Kidney (tissue), 14 donors: ENCODE measurements around the gene STK31. TPM values are rescaled to one million over a fixed set of nuclear protein-coding genes. Genes with fewer than 3 reads are reported as not detected.
"Not testable (repeated sequence)": the region's sequence is repeated elsewhere in the genome, so short reads cannot be mapped to it uniquely, and the experiment has no call there.

ENCODE experiments used
- DNase-seq, 5 donors: peaks; one replicate each; pipeline ENCODE4 v3.0.0-alpha.2; 2013 to 2020
- FAIRE-seq: peaks from 2 replicates; lab custom pipeline; 2012; peaks lifted over from hg19 to GRCh38; lab: Jason Lieb, UNC
- H3K27ac ChIP-seq, 2 donors: one replicate each; pipeline ENCODE4 v1.7.0; 2013; ENCODE audit warnings: low read depth in 2 of 2, low read length in 2 of 2, inconsistent platforms in 1 of 2
- H3K27me3 ChIP-seq: one replicate; pipeline ENCODE4 v1.7.1; 2013; ENCODE audit warnings: low read length, inconsistent platforms; ENCODE audit not compliant: control insufficient read depth, insufficient read depth
- H3K36me3 ChIP-seq, 3 donors: one replicate each; pipeline versions ENCODE4 v1.7.0 to v1.7.1; 2013; ENCODE audit warnings: low read length in 3 of 3, control low read depth in 1 of 3, inconsistent platforms in 1 of 3; ENCODE audit not compliant: insufficient read depth in 3 of 3, control insufficient read depth in 2 of 3
- H3K4me1 ChIP-seq, 3 donors: one replicate each; pipeline versions ENCODE4 v1.7.0 to v1.7.1; 2013; ENCODE audit warnings: low read length in 3 of 3, inconsistent platforms in 1 of 3, low read depth in 1 of 3; ENCODE audit not compliant: control insufficient read depth in 2 of 3, insufficient read depth in 2 of 3
- H3K4me3 ChIP-seq, 3 donors: one replicate each; pipeline versions ENCODE4 v1.7.0 to v1.8.1; 2013; ENCODE audit warnings: low read length in 3 of 3, control low read depth in 1 of 3, inconsistent platforms in 1 of 3
- H3K9ac ChIP-seq, 3 donors: one replicate each; pipeline versions ENCODE4 v1.7.0 to v1.7.1; 2013; ENCODE audit warnings: low read length in 3 of 3, control low read depth in 1 of 3, inconsistent platforms in 1 of 3
- H3K9me3 ChIP-seq, 3 donors: one replicate each; pipeline versions ENCODE4 v1.7.0 to v1.7.1; 2013; ENCODE audit warnings: low read length in 3 of 3, control low read depth in 1 of 3, inconsistent platforms in 1 of 3; ENCODE audit not compliant: control insufficient read depth in 2 of 3, insufficient read depth in 1 of 3
- intact Hi-C: fragments of 100-400 bp; cut with DNase I; formaldehyde crosslinking; loops from one replicate; pipeline ENCODE4 v1.11.1; 2022
- polyA plus RNA-seq: library from polyadenylated mRNA; stranded (reverse); fragments of 350-450 nt; fragmentation: Illumina TruSeq; extraction: RNeasy Lipid Tissue Mini Kit (QIAGEN cat#74804); gene quantifications from one replicate; pipeline ENCODE4 v1.2.3, GENCODE V29; 2014; ENCODE audit warnings: low read depth, low replicate concordance; ENCODE audit not compliant: insufficient read depth
- total RNA-seq: library from RNA; stranded (reverse); fragmentation: NEBNext Ultra II Directional; extraction: Animal tissue kit (Norgen Biotek cat#: 25700); gene quantifications from one replicate; pipeline ENCODE4 v1.2.1, GENCODE V29; 2021
- TF ChIP-seq, protein P1 (sequence below): IDR thresholded peaks from 3 replicates; pipeline ENCODE4 v1.5.1; 2012; ENCODE audit warnings: mild to moderate bottlenecking, moderate library complexity, borderline replicate concordance; ENCODE audit not compliant: insufficient read depth; ENCODE audit errors: extremely low read depth
- donor health status: control.
- donor health status: control.
- donor health status: control.
- donor health status: control.
- donor health status: control.
- donor health status: DM: yes; HTN: yes; CAD: no.
- donor health status: Normal renal cell carcinoma (clear cell type).

STK31 gene
- total and polyA plus RNA-seq, 2 donors from 2014 or later, result 0.15 to 0.44 TPM

DNA sequence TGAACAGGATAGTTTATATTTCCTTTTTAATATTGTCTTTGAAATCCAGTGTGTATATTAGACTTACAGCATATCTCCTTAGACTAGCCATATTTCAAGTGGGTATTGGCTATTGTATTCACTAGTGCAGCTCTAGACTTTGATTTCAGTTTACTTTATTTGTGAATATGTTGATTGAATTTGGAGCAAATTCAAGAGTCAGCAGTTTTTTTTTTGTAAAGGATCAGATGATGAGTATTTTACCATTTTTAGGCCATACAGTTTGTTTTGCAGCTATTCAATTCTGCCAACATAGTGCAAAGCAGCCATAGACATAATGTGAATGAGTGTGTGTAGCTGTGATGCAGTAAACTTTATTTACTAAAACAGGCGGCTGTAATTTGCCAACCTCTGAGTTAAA lies 4.6 kb downstream of the STK31 start:
- Histone ChIP-seq H3K9me3 (no peaks in the 10 kb centered on the region), H3K9ac (no peak overlapping the region), H3K27me3 (no peaks in the 10 kb centered on the region), H3K4me1 (no peaks in the 10 kb centered on the region), H3K36me3 (no peaks in the 10 kb centered on the region), H3K27ac (no peak overlapping the region), H3K4me3 (no peak overlapping the region)
- intact Hi-C loops, result loop anchor here (5.0 kb wide), 1 partner anchor 142 kb away; no protein-coding TSS in a partner anchor
- no peak for DNase-seq
- TF ChIP-seq, protein P1, sequence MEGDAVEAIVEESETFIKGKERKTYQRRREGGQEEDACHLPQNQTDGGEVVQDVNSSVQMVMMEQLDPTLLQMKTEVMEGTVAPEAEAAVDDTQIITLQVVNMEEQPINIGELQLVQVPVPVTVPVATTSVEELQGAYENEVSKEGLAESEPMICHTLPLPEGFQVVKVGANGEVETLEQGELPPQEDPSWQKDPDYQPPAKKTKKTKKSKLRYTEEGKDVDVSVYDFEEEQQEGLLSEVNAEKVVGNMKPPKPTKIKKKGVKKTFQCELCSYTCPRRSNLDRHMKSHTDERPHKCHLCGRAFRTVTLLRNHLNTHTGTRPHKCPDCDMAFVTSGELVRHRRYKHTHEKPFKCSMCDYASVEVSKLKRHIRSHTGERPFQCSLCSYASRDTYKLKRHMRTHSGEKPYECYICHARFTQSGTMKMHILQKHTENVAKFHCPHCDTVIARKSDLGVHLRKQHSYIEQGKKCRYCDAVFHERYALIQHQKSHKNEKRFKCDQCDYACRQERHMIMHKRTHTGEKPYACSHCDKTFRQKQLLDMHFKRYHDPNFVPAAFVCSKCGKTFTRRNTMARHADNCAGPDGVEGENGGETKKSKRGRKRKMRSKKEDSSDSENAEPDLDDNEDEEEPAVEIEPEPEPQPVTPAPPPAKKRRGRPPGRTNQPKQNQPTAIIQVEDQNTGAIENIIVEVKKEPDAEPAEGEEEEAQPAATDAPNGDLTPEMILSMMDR, result no peak
- FAIRE-seq, result no peak

DNA sequence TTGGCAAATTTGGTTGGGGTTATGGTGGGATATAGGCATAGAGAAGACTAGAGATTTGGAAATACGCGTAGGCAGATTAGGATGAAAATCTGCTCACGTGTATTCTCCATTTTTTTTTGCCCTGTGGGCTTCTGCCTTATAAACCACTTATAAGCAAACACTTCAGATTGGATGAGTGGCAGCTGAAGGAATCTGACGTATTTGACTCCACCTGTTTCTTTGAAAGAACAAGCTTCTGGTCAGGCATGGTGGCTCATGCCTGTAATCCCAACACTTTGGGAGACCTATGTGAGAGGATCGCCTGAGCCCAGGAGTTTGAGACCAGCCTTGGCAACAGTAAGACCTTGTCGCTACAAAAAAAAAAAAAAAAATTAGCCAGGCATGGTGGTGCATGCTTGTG lies 5.1 kb downstream of the STK31 start:
- Histone ChIP-seq H3K9ac (no peak overlapping the region), H3K36me3 (no peaks in the 10 kb centered on the region), H3K27me3 (no peaks in the 10 kb centered on the region), H3K4me1 (no peaks in the 10 kb centered on the region), H3K4me3 (no peak overlapping the region), H3K27ac (no peak overlapping the region), H3K9me3 (no peaks in the 10 kb centered on the region)
- TF ChIP-seq, protein P1, result no peak
- no peak for DNase-seq
- intact Hi-C loops, result no loop called here
- FAIRE-seq, result no peak

DNA sequence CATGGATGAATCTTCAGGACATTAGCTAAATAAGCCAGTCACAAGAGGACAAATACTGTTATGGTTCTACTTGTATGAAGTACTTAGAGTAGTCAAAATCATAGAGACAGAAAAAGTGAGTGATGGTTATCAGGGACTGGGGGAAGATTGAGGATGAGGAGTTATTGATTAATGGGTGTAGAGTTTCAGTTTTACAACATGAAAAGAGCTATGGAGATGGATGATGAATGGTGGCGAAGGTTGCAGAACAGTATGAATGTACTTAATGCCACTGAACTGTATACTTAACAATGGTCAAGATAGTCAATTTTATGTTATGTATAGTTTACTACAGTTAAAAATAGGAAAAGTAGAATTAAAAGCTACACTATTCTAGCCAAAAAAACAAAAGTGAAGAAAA lies 7.8 kb downstream of the STK31 start:
- DNase-seq (no peak), FAIRE-seq (no peak)
- TF ChIP-seq, protein P1, result no peak
- H3K36me3 ChIP-seq, result no peaks in the 10 kb centered on the region
- H3K27ac ChIP-seq, result no peak overlapping the region
- H3K27me3 ChIP-seq, result no peaks in the 10 kb centered on the region
- no peaks in the 10 kb centered on the region for H3K4me1 ChIP-seq
- H3K9me3 ChIP-seq, result no peaks in the 10 kb centered on the region
- H3K9ac ChIP-seq, result no peak overlapping the region
- intact Hi-C loops, result no loop called here
- no peak overlapping the region for H3K4me3 ChIP-seq

DNA sequence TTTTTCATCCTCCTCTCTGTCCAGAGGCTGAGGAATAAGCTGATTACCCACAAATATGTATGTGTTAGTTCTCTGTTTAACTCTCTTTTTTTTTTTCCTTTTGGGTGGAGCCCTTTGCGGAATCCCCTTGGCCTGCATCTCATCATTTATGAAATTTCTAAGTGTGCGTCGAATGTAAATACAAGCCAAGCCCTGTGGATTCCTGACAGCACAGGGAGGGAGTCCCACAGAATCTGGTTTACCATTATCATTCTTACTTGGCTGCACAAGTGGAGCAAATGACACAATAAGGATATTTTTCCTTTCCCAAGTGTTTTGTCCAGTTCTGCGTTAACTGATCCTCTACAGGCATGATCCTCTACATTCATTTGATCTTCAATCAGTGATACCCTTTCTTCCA lies 11.4 kb downstream of the STK31 start:
- Histone ChIP-seq H3K36me3 (no peaks in the 10 kb centered on the region), H3K4me1 (no peaks in the 10 kb centered on the region), H3K9ac (no peak overlapping the region), H3K4me3 (no peak overlapping the region), H3K27me3 (no peaks in the 10 kb centered on the region), H3K27ac (no peak overlapping the region), H3K9me3 (no peaks in the 10 kb centered on the region)
- intact Hi-C loops, result no loop called here
- TF ChIP-seq, protein P1, result no peak
- FAIRE-seq (no peak), DNase-seq (no peak)

DNA sequence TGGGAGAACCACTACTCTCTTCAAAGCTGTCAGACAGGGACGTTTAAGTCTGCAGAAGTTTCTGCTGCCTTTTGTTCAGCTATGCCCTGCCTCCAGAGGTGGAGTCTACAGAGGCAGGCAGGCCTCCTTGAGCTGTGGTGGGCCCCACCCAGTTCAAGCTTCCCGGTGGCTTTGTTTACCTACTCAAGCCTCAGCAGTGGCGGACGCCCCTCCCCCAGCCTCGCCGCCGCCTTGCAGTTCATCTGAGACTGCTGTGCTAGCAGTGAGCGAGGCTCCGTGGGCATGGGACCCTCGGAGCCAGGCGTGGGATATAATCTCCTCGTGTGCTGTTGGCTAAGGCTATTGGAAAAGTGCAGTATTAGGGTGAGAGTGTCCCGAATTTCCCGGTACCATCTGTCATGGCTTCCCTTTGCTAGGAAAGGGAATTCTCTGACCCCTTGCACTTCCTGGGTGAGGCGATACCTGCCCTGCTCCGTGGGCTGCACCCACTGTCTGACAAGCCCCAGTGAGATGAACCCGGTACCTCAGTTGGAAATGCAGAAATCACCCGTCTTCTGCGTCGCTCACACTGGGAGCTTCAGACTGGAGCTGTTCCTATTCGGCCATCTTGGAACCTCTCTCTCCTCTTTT lies 12.7 kb downstream of the STK31 start:
- H3K9me3 ChIP-seq, H3K4me3 ChIP-seq, H3K27me3 ChIP-seq, FAIRE-seq, H3K27ac ChIP-seq, intact Hi-C loops, H3K4me1 ChIP-seq, H3K9ac ChIP-seq, H3K36me3 ChIP-seq, DNase-seq: not testable (repeated sequence)
